Activated T-cell treated with anti-CD3 and anti-CD28 coated beads for 1 hour (primary cell): ENCODE measurements around the gene FAM149B1.
A peak's percentile ranks its signal among the peaks of the same experiment; 100 is the strongest.
"Not testable (repeated sequence)": the region's sequence is repeated elsewhere in the genome, so short reads cannot be mapped to it uniquely, and the experiment has no call there.

Experiments used
- DNase-seq: peaks from one replicate; pipeline ENCODE4 v3.0.0-alpha.2; 2020; ENCODE audit warnings: low read depth

Gene FAM149B1

DNA sequence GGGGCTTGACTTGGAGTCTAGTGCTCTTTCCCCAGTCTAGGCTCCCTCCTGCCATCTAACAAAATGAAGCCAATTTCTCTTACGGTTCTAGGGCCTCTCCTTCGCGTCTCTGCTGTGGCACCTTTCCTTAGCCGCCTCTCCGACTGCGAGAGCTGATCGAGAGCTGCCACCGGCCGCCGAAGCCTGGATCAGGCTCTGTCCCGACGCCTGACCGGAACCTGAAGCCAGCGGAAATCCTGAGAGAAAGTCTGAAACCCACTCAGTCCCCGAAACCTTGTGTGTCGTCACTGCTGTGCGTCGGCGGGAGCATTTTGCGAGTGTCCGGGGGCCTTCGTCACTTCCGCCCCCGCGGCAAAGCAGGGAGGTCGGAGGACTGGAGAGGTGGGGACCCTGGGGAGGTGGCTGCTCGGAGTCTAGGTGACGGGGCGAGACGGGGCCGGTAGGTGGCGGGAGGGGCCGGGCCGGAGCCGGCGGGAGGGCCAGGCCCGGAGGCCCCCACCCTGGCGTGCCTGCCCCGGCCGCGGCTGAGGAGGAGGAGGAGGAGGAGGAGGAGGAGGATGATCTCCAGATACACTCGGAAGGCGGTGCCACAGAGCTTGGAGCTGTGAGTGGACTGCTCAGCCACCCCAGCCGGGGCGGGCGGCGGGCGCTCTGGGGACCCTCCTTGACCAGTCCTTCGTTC, at the start of gene FAM149B1, which contains the start of gene ECD:
Gene FAM149B1, plus strand, starts transcription at position 337 of the 682 bp plus-strand sequence. Its CDS starts 221 bp downstream, at position 558.
Gene ECD, minus strand, starts transcription at position 226 of the 682 bp plus-strand sequence. CDS start 4,071 bp downstream, outside the sequence.
- peak; percentile 84 for DNase-seq

DNA sequence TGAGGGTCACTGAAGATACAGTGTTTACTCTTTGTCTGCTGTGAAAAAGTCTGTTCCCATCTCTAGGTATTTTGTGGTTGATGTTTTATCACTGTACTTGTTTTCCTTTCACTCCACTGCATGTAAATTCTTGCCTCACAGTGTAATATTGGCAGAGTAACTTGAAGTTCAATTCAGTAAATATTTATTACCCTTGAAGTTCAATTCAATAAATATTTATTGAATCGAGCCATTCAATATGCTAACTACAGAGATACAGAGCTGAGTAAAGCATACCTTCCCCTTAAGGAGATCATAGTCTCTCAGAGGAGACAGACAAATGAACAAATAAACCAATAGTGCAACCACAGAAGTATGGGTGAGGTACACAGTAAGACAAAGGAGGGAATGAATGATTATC, 48.5 kb upstream of the FAM149B1 start:
- no peak for DNase-seq

DNA sequence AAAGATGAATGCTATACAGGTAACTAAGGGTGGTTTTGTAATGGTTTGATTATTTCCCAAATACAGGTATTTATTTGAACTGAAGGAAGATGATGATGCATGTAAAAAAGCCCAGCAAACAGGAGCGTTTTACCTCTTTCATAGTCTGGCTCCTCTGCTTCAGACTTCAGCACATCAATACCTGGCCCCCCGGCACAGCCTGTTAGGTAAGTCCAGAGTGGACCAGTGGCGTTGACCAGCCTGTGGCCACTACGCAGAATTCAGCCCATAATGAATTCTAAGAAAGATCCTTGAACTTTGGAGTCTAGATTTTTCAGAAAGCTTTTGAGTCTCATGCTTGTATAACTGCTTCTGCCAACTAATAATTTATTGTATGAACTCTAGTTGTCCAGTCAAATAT, 48.0 kb upstream of the FAM149B1 start:
- DNase-seq, result no peak

DNA sequence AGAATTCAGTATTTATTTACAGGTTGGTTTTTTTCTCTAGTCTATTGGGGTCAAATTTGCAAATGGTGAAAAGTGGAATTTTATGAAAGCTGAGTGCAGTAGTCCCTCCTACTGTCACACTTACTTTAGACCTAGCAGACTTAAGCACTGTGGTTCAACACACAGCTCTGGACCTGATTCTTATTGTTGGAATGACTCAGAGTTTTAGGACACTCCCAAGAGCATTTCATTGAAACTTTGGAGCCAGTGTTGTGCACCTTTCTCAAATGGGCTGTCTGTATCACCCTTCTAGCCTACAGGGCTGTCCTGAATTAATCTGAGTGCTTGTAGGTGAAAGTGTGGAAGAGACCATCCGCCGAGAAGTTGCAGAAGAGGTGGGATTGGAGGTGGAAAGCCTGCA, 41.6 kb upstream of the FAM149B1 start:
- DNase-seq, result no peak

DNA sequence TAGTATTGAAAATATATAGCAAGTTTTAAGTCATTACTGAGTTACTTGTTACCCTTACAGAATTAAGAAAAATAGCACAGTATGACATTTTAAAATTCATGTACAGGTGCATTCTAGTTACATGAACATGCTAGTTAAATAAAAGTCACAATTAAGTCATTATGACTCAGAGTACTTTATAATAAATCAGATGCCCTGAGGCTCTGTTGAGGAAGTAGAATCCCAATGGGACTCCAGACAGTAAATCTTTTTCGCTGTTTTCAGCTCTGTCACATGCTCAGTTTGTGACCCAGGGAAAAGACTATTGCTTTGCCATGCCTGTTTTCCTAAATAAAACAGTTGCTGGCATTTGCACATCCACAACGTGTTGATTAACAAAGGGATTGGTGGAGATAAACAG, 36.6 kb upstream of the FAM149B1 start:
- DNase-seq, result no peak

DNA sequence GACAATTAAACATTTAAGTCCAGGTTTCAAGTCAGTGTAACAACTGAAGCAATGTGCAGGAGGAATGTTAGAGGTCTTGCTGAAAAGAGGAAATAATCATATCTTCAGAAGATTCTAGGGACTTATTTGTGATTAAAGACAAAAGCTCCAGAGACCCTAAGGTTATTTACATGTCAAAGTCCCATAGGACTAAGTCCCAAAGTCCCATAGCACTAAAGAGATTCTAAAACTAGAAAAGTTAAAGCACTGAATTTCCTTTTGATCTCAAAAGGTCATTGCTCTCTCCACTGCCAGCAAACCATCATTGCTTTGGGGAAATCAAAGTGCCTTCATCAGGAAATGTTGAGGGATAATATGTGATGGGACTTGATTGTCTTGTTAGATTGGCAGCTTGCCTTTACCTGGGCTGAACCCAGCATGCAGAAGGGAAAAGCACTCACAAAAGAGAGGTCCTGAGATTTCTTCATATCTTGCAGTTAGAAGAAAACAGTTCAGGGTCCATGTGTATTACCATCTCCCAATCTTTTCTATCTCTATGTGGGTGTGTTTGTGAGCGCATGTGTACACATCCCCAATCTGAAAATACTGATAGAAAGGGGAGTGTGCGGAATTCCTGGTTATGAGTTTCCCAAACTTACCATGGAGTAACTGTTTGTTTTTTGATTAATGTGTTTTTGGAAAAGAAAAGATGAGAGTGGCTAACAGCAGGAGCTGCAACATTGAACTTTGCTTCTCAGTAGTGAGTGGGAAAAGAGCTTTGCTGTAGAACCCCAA, 35.8 kb upstream of the FAM149B1 start:
- DNase-seq, result no peak

DNA sequence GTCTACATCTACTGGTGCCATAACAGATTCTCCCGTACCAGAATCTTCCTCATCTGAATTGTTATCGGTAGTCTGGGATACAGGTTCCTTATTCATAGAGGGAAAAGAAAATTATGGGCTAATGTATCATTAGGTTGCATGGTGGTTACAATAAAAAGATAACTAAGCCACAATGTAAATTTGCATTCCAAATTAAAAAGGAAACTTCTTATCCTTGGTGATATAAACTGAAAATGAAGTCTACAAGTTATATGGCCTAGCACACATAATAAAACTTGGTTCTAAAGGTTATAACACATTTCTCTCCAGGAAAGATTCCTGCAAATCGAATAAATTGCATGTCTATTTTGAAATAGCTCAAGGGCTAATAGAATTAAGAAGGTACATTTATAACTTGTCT, 33.2 kb upstream of the FAM149B1 start:
- DNase-seq, result no peak

DNA sequence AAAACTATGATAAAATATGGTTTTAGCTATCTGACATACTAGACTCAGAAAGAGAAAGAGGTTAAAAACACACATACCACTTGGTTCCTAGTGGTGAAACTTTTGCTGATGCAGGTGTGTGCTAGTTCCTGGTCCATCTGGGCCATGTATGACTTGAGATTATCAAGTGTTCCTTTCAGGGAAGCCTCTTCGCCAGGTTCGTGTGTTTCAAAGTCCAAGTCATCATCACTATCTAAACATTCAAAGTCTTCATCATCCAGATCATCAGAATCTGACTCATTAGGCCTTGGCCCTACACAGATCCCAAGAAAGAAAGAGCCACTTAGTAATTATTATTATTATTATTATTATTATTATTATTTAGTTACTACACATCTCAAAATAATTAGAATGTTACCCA, 31.3 kb upstream of the FAM149B1 start:
- DNase-seq, result no peak

DNA sequence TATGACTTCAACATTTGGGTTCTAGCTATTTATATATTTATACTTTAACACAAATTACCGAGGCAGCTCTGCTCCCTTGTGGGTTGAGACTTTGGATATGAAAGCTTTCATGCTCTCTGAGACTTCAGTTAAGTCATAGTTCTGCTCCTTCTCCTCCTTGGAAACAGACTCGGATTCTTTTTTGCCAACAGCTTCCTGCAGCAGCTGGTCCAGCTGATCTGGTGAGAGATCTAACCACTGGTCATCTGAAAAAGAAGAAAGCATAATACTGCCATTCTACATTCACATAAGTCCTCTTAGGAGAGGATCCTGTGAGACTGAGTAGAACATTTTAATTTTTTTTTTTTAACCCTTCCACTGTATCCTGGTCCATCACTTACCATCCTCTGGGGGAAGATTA, 28.7 kb upstream of the FAM149B1 start:
- no peak for DNase-seq

DNA sequence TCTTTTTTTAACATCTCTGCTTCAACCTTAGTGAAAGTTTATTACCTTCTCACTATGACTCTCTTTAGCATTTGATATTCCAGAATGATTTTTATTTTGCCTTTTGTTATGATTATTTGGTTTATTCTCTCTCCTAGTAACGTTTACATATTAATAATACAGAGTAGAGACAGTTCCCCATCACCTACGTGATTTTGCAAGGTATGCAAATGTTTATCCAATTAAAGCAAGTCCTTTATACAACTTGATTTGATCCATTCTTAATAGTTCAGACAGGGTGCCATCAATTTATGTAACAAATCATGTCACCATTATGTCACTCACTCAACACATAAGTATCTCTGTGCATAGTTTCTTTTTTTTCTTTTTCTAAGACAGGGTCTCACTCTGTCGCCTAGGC, 26.3 kb upstream of the FAM149B1 start:
- no peak for DNase-seq

DNA sequence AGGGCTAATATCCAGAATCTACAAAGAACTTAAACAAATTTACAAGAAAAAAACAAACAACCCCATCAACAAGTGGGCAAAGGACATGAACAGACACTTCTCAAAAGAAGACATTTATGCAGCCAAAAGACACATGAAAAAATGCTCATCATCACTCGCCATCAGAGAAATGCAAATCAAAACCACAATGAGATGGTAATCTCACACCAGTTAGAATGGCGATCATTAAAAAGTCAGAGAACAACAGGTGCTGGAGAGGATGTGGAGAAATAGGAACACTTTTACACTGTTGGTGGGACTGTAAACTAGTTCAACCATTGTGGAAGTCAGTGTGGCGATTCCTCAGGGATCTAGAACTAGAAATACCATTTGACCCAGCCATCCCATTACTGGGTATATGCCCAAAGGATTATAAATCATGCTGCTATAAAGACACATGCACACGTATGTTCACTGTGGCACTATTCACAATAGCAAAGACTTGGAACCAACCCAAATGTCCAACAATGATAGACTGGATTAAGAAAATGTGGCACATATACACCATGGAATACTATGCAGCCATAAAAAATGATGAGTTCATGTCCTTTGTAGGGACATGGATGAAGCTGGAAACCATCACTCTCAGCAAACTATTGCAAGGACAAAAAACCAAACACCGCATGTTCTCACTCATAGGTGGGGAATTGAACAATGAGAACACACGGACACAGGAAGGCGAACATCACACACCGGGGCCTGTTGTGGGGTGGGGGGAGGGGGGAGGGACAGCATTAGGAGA, 17.1 kb upstream of the FAM149B1 start:
- not testable (repeated sequence) for DNase-seq

DNA sequence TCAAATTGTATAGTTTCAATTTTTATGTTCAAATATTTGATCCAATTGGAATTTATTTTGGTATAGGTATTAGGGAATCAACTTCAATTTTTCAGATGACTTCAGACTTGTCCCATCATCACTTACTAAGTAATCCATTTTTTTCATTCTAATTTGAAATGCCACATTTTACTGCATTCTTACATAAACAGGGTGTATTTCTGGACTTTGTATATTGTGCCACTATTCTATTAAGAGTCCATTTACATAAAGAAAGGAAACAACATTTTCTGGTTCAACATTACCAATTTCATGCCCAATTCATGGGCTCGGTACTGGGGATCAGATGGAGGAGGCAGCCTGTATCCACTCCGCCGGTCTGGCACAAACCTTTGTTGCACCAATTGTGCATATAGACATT, 15.9 kb upstream of the FAM149B1 start:
- DNase-seq, result no peak

DNA sequence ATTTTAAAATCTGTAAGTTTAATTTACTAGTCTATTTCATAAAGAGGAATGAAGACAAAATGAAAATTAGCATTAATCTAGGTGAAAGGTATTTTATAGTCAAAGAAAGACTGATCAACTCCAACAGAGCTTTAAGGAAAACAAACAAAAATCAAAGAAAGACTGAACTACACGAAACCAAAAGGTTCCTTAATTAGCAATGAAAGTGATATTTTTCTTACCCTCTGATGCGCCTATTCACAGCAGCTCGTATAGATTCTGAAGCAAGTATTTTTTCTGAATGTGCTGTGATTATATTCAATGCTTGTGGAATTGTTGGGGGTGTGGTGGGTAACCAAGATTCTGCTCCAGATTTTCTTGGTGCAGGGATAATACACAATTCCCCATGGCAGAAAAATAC, 11.9 kb upstream of the FAM149B1 start:
- DNase-seq, result no peak

DNA sequence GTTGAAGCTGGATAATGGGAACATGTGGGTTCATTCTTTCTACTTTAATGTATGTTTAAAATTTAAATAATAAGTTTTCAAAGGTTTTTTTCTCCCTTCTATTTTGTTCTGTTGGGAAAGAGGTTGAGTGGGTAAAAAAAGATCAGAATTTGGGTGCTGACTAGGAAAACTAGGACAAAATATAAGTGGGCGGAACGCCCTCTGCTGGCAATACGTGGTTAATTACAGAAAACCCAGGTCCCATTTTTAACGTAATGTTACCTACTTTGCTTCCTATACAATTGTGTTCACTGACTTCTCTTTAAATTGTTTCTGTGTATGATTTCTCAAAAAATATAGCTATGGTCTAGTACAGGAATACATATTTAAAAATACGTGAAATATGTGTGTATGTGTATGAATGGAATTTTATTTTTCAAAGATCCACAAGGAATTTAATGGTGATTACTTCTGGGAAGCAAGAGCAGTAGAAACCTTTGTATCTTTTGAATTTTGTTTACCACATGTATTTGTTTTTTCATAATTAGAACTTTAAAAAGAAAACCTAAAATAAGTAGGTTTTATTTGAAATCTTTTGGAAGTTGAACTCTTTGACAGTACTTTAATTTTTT, 8.8 kb upstream of the FAM149B1 start:
- peak; percentile 51 for DNase-seq

DNA sequence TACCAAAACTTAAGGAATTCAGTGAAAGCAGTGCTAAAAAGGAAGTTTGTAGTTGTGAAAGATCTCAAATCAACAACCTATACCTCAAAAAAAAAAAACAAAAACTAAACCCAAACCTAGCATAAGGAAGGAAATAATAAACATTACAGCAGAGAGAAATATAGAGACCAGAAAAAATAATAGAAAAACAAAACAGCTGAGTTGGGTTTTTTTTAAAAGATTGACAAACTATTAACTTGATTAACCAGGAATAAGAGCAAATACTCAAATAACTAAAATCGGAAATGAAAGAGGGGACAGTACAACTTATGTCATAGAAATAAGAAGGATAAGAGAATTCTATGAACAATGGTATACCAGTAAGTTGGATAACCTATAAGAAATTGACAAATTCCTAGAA, 6.8 kb upstream of the FAM149B1 start:
- no peak for DNase-seq

DNA sequence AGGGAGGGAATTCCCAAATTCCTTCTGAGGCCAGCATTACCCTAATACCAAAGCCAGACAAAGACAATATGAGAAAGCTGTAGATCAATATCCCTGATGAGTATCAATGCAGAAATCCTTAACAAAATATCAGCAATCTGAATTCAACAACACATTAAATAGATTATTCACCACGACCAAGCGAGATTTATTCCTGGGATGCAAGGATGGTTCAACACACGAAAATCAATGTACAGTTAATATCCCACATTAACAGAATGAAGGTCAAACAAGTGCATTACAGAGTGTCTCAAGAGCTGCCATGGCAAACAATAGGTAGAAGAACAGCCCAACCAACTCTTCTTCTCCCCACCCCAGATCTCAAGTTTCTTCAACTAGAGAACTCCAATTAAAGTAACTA, 6.3 kb upstream of the FAM149B1 start:
- no peak for DNase-seq

DNA sequence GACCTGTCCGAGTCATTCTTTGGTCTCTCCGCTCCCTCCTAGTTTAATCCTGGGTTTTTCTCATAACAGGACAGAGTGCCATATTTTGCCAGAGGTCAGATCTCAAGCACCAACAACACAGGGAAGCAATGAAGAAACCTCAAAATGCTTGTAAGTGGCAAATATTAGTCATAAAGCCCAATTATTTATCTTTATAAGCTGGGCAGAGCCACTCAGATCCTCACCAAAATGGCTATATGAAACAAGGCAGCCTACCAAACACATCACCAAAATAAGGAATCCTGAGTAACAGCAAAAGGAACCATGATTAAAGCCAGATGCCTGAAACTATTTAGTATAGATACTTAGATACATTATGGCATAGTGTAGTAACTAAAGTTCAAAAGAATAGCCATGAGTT, 4.8 kb upstream of the FAM149B1 start:
- no peak for DNase-seq

DNA sequence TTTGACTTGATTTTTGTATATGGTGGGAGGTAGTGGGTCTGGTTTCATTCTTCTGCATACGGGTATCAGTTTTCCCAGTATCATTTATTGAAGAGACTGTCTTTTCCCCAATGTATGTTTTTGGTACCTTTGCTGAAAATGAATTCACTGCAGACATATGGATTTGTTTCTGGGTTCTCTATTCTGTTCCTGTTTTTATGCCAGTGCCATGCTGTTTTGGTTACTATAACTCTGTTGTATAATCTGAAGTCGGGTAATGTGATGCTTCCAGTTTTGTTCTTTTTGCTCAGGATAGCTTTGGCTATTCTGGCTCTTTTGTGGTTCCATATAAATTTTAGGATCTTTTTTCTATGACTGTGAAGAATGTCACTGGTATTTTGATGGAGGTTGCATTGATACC, 947 bp upstream of the FAM149B1 start:
- no peak for DNase-seq

DNA sequence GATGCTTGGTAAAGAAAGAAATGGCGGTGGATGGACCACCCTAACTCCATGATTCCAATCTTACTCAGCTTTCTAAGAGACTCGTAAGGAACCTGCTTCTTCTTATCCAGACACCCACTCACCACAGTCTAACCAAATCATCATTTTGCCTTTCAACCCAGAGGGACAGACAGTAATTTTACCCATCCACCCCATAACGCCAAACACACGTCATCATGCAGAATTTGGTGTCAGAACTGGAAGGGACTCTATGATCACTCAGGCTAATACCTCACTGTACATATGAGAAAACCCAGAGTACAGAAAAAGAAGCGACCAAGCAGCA, 499 bp upstream of the FAM149B1 start:
- no peak for DNase-seq

DNA sequence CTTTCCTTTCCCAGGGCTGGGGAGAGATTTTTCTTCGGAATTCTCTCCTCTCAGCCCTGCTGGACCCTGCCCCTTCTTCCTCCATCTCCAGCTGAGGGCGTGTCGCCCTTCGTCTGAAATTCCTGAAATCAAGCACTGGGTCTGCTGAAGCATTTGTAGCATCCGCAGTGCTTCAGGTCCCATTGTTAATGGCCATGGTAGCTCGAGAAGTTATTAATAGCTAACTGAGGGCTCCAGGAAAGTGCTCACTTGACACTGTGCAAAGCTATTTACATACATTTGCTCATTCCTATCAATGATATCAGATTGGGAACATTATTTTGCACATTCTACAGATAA, 515 bp downstream of the FAM149B1 start:
- no peak for DNase-seq

DNA sequence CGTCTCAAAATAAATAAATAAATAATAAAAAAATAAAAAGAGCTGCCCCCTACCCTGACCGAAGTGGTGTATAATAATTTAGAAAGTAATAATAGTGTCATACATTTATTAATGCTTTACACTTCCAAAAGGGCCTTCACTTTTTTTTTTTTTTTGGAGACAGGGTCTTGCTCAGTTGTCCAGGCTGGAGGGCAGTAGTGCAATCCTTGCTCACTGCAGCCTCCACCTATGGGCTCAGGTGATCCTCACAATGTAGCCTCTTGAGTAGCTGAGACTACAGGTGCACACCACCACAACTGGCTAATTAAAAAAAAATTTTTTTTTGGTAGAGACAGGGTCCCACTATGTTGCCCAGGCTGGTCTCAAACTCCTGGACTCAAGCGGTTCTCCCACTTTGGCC, 1.4 kb downstream of the FAM149B1 start:
- DNase-seq, result no peak

DNA sequence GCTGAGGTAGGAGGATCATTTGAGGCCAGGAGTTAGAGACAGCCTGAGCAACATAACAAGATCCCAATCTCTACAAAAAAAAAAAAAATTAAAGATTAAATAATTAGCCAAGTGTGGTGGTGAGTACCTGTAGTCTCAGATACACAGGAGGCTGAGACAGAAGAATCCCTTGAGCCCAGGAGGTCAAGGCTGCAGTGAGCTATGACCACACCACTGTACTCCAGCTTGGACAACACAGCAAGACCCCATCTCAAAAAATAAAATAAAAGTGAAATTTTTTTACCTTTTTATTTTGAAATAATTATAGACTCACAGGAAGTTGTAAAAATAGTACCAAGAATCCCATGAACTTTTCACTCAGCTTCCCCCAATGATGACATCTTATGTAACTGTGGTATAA, 4.9 kb downstream of the FAM149B1 start:
- DNase-seq, result no peak
